GM12865 (cell line): ENCODE measurements around the gene MTHFR.

ENCODE experiments used
- DNase-seq: peaks from one replicate; pipeline ENCODE4 v3.0.0; 2010; ENCODE audit warnings: low read depth
- H3K4me3 ChIP-seq: 2 replicates; pipeline ENCODE4 v1.5.1; 2011; ENCODE audit warnings: mild to moderate bottlenecking, low read depth, low read length, control low read depth
- CTCF ChIP-seq: IDR thresholded peaks from 2 replicates; pipeline ENCODE4 v1.5.1; 2011; ENCODE audit warnings: low read length, control low read depth, low read depth, inconsistent platforms; ENCODE audit not compliant: insufficient read depth; ENCODE audit errors: missing control alignments

MTHFR gene

GRCh38 chr1:11797525-11798216 is 8.1 kb downstream of the MTHFR start:
- H3K4me3 ChIP-seq = no peak overlapping the region
- TF ChIP-seq CTCF = no peak
- DNase-seq = no peak

- no peak overlapping the region for H3K4me3 ChIP-seq
- DNase-seq = no peak
- TF ChIP-seq CTCF = no peak
Observed at GRCh38 chr1:11796036-11796828, 9.5 kb downstream of the MTHFR start.

GRCh38 chr1:11795238-11795890 is 10.4 kb downstream of the MTHFR start:
- no peak overlapping the region for H3K4me3 ChIP-seq
- DNase-seq = no peak
- no peak for TF ChIP-seq CTCF

GRCh38 chr1:11794446-11795237 is 11.1 kb downstream of the MTHFR start:
- no peak for TF ChIP-seq CTCF
- no peak for DNase-seq
- H3K4me3 ChIP-seq = no peak overlapping the region

- no peak for TF ChIP-seq CTCF
- no peak for DNase-seq
- no peak overlapping the region for H3K4me3 ChIP-seq
Observed at GRCh38 chr1:11793819-11794218, 11.9 kb downstream of the MTHFR start.

GRCh38 chr1:11792106-11792505 is 13.7 kb downstream of the MTHFR start:
- TF ChIP-seq CTCF = no peak
- DNase-seq = no peak
- no peak overlapping the region for H3K4me3 ChIP-seq
